Stimulated activated naive CD8-positive, alpha-beta T cell treated with anti-CD3 and anti-CD28 coated beads, Interleukin-15, Interleukin-2, amounts not matched to agents 100 ng/mL and 50 ng/mL, for 24 hours (primary cell): ENCODE results near the gene FAH.

Source experiments
- H3K27ac Mint-ChIP-seq: one replicate; pipeline ENCODE4 v1.8.0; 2021; ENCODE audit warnings: mild to moderate bottlenecking, mixed read lengths
- H3K27me3 Mint-ChIP-seq: one replicate; pipeline ENCODE4 v1.8.0; 2021; ENCODE audit warnings: mixed read lengths
- H3K36me3 Mint-ChIP-seq: one replicate; pipeline ENCODE4 v1.8.0; 2021; ENCODE audit warnings: low read depth, mixed read lengths
- H3K4me1 Mint-ChIP-seq: one replicate; pipeline ENCODE4 v1.8.0; 2021; ENCODE audit warnings: low read depth, mixed read lengths
- H3K4me3 Mint-ChIP-seq: one replicate; pipeline ENCODE4 v1.8.0; 2021; ENCODE audit warnings: mild to moderate bottlenecking, mixed read lengths
- H3K9me3 Mint-ChIP-seq: one replicate; pipeline ENCODE4 v1.8.0; 2021; ENCODE audit warnings: mixed read lengths

The FAH gene

GRCh38 chr15:80210611-80211573 lies 58.1 kb downstream of the FAH start:
- no peak overlapping the region for H3K4me3 Mint-ChIP-seq
- peaks cover 26% of the 10 kb centered on the region for H3K27me3 Mint-ChIP-seq
- H3K9me3 Mint-ChIP-seq, result no peaks in the 10 kb centered on the region
- H3K27ac Mint-ChIP-seq, result no peak overlapping the region
- no peaks in the 10 kb centered on the region for H3K36me3 Mint-ChIP-seq
- H3K4me1 Mint-ChIP-seq, result no peaks in the 10 kb centered on the region

- Mint-ChIP-seq H3K4me1 (no peaks in the 10 kb centered on the region), H3K27me3 (peaks cover 17% of the 10 kb centered on the region), H3K4me3 (no peak overlapping the region), H3K9me3 (no peaks in the 10 kb centered on the region), H3K27ac (no peak overlapping the region), H3K36me3 (no peaks in the 10 kb centered on the region)
These were observed 59.2 kb downstream of the FAH start for GRCh38 chr15:80211976-80212375.

GRCh38 chr15:80214910-80215309 lies 62.1 kb downstream of the FAH start:
- Mint-ChIP-seq H3K36me3 (no peaks in the 10 kb centered on the region), H3K4me3 (no peak overlapping the region), H3K27me3 (peaks cover 6% of the 10 kb centered on the region), H3K4me1 (no peaks in the 10 kb centered on the region), H3K9me3 (no peaks in the 10 kb centered on the region), H3K27ac (no peak overlapping the region)

GRCh38 chr15:80216141-80216540 lies 63.3 kb downstream of the FAH start:
- peaks cover 6% of the 10 kb centered on the region for H3K27me3 Mint-ChIP-seq
- no peaks in the 10 kb centered on the region for H3K36me3 Mint-ChIP-seq
- H3K4me3 Mint-ChIP-seq, result no peak overlapping the region
- H3K27ac Mint-ChIP-seq, result no peak overlapping the region
- no peaks in the 10 kb centered on the region for H3K9me3 Mint-ChIP-seq
- no peaks in the 10 kb centered on the region for H3K4me1 Mint-ChIP-seq

- no peak overlapping the region for H3K27ac Mint-ChIP-seq
- H3K36me3 Mint-ChIP-seq, result no peaks in the 10 kb centered on the region
- peaks cover 6% of the 10 kb centered on the region for H3K27me3 Mint-ChIP-seq
- H3K4me1 Mint-ChIP-seq, result no peaks in the 10 kb centered on the region
- no peak overlapping the region for H3K4me3 Mint-ChIP-seq
- H3K9me3 Mint-ChIP-seq, result no peaks in the 10 kb centered on the region
These were observed 64.1 kb downstream of the FAH start for GRCh38 chr15:80216911-80217310.

- H3K9me3 Mint-ChIP-seq, result no peaks in the 10 kb centered on the region
- no peaks in the 10 kb centered on the region for H3K4me1 Mint-ChIP-seq
- H3K27me3 Mint-ChIP-seq, result peaks cover 6% of the 10 kb centered on the region
- H3K27ac Mint-ChIP-seq, result no peak overlapping the region
- no peaks in the 10 kb centered on the region for H3K36me3 Mint-ChIP-seq
- no peak overlapping the region for H3K4me3 Mint-ChIP-seq
These were observed 64.6 kb downstream of the FAH start for GRCh38 chr15:80217327-80217900.

GRCh38 chr15:80219955-80220354 lies 67.2 kb downstream of the FAH start:
- Mint-ChIP-seq H3K4me1 (no peaks in the 10 kb centered on the region), H3K27me3 (peaks cover 14% of the 10 kb centered on the region), H3K36me3 (no peaks in the 10 kb centered on the region), H3K9me3 (no peaks in the 10 kb centered on the region), H3K4me3 (no peak overlapping the region), H3K27ac (no peak overlapping the region)

- Mint-ChIP-seq H3K4me1 (no peaks in the 10 kb centered on the region), H3K27me3 (peaks cover 42% of the 10 kb centered on the region), H3K9me3 (peaks cover 3% of the 10 kb centered on the region), H3K4me3 (no peak overlapping the region), H3K27ac (no peak overlapping the region), H3K36me3 (no peaks in the 10 kb centered on the region)
These were observed 76.3 kb downstream of the FAH start for GRCh38 chr15:80228959-80229610.

GRCh38 chr15:80231371-80231770 lies 78.6 kb downstream of the FAH start:
- H3K36me3 Mint-ChIP-seq, result no peaks in the 10 kb centered on the region
- H3K27ac Mint-ChIP-seq, result no peak overlapping the region
- H3K27me3 Mint-ChIP-seq, result peaks cover 34% of the 10 kb centered on the region
- H3K9me3 Mint-ChIP-seq, result no peaks in the 10 kb centered on the region
- no peak overlapping the region for H3K4me3 Mint-ChIP-seq
- no peaks in the 10 kb centered on the region for H3K4me1 Mint-ChIP-seq

GRCh38 chr15:80233581-80233980 lies 80.8 kb downstream of the FAH start:
- H3K27me3 Mint-ChIP-seq, result peaks cover 19% of the 10 kb centered on the region
- H3K9me3 Mint-ChIP-seq, result no peaks in the 10 kb centered on the region
- no peak overlapping the region for H3K4me3 Mint-ChIP-seq
- no peaks in the 10 kb centered on the region for H3K36me3 Mint-ChIP-seq
- no peaks in the 10 kb centered on the region for H3K4me1 Mint-ChIP-seq
- no peak overlapping the region for H3K27ac Mint-ChIP-seq

GRCh38 chr15:80234883-80235282 lies 82.1 kb downstream of the FAH start:
- H3K27me3 Mint-ChIP-seq, result peaks cover 19% of the 10 kb centered on the region
- no peaks in the 10 kb centered on the region for H3K36me3 Mint-ChIP-seq
- H3K4me3 Mint-ChIP-seq, result no peak overlapping the region
- no peaks in the 10 kb centered on the region for H3K4me1 Mint-ChIP-seq
- no peak overlapping the region for H3K27ac Mint-ChIP-seq
- no peaks in the 10 kb centered on the region for H3K9me3 Mint-ChIP-seq
